GM19043 (cell line): ENCODE data around the gene CTDP1.
"Not testable (repeated sequence)": the region's sequence is repeated elsewhere in the genome, so short reads cannot be mapped to it uniquely, and the experiment has no call there.

Source experiments
- ATAC-seq: cut with Tn5 transposase; IDR thresholded peaks from one replicate; pipeline ENCODE4 v1.9.1; 2021; ENCODE audit warnings: low read depth; ENCODE audit not compliant: unreplicated experiment

CTDP1 gene

DNA sequence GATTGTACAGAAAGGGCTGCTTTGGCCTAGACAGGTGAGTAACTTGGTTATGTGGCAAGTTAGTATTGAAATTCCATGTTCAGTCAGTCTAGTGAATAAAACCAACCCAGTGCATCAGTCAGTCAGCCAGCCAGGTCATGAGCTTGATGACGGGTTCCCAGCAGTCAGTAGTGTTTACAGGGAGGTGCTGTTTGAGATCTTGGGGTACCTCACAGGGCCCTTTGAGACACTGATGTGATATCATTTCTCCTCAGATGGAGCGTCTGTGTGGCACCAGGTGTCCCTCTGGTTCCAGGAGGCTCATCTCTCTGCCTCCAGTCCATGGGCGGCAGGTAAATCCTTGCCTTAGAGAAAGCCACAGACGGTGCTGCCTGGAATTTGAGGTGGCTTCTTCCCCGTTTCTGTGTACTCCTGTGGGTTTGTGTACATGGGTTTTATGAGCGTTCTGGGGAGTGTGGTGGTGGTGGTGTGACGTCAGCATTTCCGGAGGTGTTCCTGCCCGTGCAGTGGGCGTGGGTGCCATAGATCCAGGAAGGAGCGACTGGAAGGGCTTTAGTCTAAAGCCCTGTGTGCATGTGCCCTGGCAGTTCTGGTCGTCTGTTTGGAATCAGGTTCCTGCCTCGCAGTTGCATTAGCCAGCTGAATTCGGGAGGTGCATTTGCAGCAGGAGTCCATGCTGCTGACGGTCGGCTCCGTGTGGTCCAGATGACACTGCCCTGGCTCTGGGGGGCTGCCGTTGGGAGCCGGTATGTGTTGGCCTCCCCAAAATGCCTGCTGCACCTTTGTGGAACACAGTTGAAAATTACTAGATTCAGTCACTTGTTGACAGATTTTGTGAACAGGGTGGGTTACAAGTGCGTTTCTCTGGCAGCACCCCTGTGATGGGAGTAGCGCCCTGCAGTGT lies 2.1 kb downstream of the CTDP1 start:
- ATAC-seq: no peak

GRCh38 chr18:79682481-79682880 lies 2.9 kb downstream of the CTDP1 start:
- no peak for ATAC-seq

DNA sequence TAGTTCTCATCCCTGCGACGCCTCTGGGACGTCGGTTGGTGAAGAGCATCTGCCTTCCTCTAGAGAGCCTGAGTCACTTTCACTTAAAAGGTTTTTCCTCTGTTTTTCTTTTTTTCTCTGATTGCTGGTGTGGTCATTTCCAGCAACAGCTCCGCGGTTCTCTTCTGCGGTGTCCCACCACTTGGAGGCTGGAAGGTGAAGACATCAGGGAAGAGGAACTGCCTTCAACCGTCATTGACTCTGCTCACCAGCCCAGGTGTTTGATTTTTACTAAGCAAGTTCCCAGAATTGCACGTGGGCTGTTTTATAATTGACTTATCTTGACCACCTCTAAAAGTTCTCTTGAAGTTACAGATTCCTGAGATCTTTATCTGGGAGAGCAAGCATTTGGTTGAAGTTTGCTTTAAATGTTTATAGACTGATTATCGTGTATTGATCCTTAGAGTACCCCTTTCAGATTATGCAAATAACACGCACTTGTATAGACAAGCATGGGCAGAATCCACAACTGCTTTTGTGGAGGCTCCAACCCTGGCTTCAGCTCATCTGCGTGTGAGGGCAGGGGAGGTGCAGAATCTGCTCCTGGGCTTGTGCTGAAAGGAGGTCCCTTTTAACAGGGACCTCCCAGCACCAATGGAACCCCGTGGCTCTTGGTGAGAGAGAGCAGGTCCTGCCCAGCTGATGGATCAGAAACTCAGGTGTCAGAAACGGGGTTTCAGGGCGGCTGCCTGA lies 3.5 kb downstream of the CTDP1 start:
- no peak for ATAC-seq

DNA sequence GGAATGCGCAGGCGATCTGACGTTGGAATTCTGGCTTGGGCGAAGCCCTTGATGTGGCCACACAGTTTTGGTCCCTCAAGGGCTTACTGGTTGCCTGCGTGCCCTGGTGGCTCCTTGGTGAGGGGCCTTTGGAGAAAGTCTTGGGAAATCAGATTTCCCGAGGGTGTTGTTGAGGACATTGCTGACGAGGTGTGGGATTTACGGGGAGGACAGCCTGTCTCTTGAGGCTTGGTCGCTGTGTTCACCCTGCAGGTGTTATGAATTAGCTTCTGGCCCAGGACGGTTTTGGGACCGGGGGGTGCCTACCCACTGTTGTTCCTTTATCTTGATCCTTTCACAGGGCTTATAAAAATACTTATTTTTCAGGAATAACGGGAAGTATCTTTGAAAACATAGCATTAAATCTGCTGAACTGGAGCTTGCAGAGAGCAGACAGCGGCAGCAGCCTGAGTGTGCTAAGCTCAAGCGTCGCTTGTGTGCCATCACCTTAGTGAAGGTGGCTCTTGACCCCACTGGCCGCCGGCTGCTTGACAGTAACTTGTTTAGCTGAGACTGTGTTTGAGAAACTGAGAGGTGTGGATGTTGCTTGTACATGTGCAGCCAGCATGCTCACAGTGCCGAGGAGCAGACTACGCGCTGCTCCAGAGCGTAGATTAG lies 4.2 kb downstream of the CTDP1 start:
- ATAC-seq: no peak

DNA sequence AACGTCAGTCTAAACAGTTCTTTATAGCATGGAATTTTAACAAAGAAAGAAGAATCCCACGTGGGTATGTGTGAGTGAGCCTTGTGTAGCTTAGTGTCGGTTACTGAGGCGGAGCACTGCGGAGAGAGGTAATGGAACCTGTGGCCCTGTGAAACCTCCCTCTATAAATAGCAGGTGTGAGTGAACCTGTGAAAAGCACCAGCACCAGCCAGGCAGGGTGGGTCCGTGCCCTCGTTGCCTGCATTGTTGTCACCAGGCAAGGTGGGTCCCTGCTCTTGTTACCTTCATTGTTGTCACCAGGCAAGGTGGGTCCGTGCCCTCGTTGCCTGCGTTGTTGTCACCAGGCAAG lies 4.7 kb downstream of the CTDP1 start:
- no peak for ATAC-seq

DNA sequence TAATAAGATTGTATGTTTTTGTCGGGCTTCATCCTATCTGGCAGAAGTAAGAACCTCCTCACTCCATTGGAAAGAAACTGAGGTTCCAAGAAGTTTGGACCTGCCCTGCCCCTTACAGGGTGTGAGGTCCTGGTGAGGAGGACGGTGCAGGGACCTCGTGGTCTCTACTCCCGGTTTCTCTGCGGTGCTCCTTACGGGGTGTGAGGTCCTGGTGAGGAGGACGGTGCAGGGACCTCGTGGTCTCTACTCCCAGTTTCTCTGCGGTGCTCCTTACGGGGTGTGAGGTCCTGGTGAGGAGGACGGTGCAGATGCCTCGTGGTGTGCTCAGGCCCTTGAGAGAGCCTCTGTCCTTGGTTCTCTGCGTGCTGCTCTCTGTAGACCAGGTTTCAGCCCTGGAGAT lies 5.2 kb downstream of the CTDP1 start:
- no peak for ATAC-seq

GRCh38 chr18:79685281-79685680 lies 5.7 kb downstream of the CTDP1 start:
- no peak for ATAC-seq

DNA sequence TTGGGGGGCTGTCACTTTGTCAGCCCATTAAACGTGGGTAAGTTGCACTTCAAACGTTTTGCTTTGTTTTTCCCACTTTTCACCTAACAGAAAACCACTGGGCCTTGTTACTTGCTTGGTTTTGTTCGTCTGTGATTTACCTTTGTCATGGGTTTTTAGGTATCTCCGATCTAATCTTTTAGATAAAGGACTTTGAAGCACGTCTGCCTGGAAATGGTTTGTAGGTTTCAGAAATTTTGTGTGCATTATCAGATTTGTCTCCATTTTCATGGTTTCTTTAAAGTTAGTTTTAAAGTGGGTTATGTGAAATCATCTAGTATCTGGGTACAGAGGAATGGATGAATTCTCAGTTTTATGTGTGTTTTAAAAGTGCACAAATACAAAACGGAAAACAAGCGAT lies 6.4 kb downstream of the CTDP1 start:
- no peak for ATAC-seq

DNA sequence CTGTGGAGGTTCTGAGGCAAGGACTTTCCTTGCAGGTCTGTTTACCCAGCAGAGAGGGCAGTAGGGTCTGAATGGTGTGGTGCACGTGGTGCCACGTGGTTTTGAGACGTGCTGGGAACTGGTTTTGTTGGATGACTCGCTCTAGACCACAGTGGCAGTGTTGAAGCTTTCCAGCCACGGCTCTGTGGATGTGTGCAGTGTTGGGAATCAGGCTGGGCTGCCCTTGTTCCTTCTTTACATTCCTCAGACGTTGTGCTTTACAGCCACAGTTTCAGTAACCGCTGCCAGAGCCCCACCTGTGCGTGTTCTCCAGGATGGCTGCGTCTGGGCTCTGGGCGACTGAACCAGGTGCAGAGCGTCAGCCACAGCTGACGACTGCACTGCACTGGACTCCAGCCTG lies 8.2 kb downstream of the CTDP1 start:
- no peak for ATAC-seq

DNA sequence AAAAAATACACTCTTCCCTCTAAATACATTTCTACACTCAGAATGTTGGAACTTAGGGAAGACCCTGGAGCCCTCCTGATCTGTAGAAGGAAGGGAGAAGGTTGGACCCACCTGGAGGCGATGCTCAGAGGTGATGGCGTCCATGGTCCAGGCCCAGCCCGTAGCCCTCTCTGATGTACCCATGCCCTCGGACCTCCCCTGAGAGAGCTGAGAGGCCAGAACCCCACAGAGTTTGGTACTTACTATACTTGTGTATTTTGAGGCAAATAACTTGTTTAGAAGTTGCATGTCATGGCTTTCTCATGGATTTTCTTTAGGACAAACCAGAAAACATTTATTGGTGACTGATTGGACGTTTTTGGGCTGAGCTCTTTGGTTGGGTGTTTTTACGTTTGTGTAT lies 10.5 kb downstream of the CTDP1 start:
- no peak for ATAC-seq

GRCh38 chr18:79690586-79691482 lies 11.2 kb downstream of the CTDP1 start:
- no peak for ATAC-seq

GRCh38 chr18:79692056-79692455 lies 12.5 kb downstream of the CTDP1 start:
- no peak for ATAC-seq

GRCh38 chr18:79692886-79693285 lies 13.3 kb downstream of the CTDP1 start:
- no peak for ATAC-seq

DNA sequence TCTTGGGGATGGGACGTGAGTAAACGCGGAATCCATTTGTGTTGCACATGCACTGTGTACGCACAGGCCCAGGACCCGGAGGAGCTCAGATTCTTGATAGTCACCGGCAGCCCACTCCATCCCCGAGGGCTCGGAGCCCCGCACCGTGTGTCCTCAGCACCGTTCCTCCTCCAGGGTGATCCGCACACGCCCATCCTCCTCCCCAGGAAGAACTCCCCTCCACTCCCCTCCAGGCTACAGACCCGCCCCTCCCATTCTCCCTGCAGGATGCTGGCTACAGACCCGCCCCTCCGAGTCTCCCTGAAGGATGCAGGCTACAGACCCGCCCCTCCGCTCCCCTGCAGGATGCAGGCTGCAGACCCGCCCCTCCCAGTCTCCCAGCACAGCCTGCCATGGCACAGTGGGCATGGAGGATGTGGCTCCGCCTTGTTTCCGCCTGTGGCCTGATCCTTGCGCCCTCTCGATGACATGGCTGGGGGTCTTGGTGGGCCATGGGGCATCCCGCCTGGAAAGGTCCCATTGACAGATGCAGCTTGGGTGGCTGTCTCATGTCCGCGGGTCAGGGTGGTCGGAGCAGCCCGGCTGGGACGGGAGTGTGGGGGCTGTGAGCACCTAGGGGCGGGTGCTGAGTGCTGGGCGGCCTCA lies 14.1 kb downstream of the CTDP1 start:
- no peak for ATAC-seq

DNA sequence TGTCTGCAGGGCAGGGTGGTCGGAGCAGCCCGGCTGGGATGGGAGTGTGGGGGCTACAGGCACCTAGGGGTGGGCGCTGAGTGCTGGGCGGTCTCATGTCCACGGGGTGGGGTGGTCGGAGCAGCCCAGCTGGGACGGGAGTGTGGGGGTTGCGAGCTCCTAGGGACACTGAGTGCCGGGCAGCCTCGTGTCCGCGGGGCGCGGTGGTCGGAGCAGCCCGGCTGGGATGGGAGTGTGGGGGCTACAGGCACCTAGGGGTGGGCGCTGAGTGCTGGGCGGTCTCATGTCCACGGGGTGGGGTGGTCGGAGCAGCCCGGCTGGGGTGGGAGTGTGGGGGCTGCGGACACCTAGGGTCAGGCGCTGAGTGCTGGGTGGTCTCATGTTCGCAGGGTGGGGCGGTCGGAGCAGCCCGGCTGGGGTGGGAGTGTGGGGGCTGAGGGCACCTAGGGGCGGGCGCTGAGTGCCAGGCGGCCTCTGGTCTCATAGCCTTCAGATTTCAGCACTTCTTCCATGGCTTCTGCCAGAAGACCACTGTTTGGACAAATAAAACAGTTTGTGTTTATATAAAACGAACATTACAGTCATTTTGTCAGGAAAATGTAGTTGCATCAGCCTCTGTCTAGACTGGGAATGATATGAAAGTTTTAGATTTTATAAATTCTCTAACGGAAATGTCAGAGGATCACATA lies 14.7 kb downstream of the CTDP1 start:
- ATAC-seq: not testable (repeated sequence)

- no peak for ATAC-seq
Measured at GRCh38 chr18:79694895-79695213, 15.3 kb downstream of the CTDP1 start.

DNA sequence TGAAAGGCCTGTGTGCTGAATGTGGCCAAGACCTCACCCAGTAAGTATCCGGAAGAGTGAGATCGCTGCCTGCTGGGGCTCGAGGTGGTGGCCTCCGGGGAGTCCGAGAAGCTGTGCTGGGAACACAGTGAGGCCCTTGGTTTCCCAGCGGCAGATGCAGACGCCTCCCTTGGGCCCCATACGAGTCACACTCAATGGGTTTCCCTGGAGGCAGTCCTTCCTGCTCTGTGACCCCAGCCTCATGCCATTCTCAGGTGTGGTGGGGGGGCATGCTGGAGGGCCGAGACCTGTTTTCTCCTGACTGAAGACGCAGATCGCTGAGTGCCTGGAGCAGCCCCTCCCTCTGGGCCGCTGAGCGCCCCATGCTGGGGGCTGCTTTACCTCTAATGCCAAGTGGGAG lies 15.7 kb downstream of the CTDP1 start:
- ATAC-seq: no peak

- ATAC-seq: no peak
Measured at GRCh38 chr18:79695856-79696850, 16.6 kb downstream of the CTDP1 start.
